Stimulated activated CD4-positive, alpha-beta T cell treated with anti-CD3 and anti-CD28 coated beads, Interleukin-1b, Interleukin-23, amount 100 ng/mL, for 4 hours (primary cell): Measurements from ENCODE around the gene GYS2.

Source experiments
- DNase-seq, 2 donors: peaks; one replicate each; pipeline ENCODE4 v3.0.0-alpha.2; 2020; ENCODE audit warnings: low read depth in 2 of 2

The GYS2 gene

DNA sequence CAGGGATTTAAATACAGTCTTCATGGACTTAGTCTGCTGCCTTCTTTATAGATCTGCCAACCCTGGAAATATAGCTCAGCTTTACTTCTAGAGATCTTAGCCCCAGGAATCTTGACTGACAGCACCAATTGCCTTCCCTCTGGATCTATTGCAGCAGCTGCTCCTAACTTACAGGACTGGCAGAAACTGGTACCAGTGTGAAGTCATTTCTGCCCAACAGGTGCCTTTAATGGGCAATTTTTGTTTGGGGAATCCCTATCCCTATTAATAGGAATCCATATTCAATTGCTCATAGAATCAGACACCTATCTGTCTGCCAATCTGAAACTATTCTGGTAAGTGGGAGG, 51.3 kb downstream of the GYS2 start:
- no peak for DNase-seq

GRCh38 chr12:21552635-21553328, 51.9 kb downstream of the GYS2 start:
- no peak for DNase-seq

DNA sequence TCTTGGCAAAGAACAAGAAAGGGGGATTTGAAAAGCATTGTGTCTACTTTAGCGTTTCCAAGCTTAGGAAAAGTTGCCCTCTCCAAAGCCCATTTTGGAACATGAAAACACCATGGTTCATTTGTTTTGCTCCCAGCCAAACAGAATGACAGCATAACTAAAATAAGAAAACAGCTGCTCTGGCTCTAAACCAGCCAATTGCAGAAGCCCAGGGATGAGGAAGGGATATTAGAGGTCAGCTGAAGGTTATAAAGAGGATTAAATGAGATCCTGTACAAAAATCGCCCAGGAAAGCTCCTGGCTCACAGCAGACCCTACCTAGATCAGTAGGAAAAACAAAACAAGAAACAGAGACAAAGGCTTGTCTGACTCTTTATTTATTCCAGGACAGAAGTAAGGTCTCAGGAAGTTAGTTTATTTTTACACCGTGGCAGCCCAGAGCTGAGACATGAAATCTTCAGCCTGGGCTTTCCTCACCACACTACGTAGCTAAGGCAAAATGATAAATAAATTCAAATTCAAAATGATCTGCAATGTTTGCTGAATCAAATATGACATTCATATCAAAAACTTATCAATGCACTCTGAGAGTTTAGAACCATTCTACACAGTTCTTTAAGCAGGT, 52.7 kb downstream of the GYS2 start:
- DNase-seq: no peak

DNA sequence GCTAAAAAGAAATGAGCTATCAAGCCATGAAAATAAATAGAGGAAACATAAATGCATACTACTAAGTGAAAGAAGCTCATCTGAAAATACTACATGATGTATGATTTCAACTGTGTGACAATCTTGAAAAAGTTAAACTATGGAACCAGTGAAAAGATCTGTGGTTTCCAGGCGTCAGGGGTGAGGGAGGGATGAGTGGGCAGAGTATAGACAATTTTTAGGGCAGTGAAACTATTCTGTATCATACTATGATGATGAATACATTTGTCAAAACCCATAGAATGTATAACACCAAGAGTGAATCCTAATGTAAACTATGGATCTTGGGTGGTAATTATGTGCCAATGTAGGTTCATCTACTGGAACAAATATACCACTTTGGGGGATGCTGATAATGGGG, 57.2 kb downstream of the GYS2 start:
- no peak for DNase-seq

GRCh38 chr12:21546716-21547115, 57.9 kb downstream of the GYS2 start:
- DNase-seq: no peak

DNA sequence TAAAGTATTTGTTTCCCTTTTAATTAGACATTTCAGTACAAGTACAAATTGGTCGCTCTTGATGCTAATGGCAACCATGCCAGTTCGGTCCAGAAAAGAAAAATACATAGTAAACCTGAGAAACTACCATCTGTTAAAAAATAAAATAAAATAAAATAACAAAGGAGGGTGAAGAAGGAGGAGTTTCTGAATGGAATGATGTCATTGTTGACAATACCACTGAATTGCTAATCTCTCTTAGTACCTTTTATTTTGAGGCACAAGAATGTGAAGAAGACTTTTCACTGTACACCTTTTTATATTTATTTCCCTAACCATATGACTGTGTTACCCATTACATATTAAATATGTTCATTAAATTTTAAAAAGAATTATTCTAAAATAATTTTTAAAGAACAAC, 59.1 kb downstream of the GYS2 start:
- DNase-seq: no peak

- DNase-seq: no peak
These were observed 61.5 kb downstream of the GYS2 start for GRCh38 chr12:21543151-21543550.

DNA sequence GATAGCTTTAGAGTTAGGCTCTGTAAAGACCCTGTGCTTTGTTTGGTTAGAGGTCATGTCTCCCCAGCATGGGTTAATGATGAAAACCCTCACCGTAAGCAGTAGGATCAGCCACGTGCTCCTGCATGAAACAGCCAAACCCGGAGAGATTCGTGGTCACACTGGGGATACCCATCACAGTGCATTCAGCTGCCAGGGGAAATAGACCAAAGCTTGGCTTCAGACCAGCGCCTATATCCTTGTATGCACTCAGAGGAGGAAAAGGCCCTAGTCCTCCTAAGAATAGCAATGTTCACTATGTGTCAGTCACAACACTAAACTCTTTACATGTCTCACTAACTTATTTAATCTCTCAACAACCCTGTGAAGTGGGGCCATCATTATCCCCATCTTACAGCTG, 62.2 kb downstream of the GYS2 start:
- no peak for DNase-seq

DNA sequence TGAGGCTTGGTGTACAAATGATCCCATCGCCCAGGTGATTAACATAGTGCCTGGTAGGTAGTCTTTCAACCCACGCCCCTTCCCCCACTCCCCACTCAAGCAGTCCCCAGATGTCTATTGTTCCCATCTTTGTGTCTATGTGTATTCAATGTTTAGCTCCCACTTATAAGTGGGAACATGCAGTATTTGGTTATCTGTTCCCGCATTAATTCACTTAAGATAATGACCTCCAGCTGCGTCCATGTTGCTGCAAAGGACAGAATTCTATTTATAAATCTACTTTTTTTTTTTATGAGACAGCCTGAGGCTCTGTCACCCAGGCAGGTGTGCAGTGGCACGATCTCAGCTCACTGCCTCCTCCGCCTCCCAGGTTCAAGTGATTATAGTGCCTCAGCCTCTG, 62.9 kb downstream of the GYS2 start:
- DNase-seq: no peak

DNA sequence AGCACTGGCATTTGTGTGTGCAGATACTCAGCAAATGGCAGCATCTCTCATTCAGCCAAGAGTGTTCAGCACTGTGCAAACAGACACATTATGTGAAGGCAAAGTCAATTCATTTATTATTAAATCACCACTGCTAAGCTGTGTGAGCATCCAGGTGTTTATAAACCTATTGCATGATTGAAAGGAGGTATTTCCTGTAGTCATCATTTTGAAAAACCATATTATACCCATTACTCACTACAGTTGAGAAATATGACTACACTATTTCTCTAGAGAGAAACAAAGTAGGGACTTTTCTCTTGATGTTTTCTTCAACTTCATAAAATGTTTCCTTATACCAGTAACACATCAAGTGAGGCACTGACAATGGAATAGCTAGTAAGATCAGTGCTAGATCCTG, 64.8 kb downstream of the GYS2 start:
- no peak for DNase-seq

- no peak for DNase-seq
These were observed 66.5 kb downstream of the GYS2 start for GRCh38 chr12:21538061-21538653.

- no peak for DNase-seq
These were observed 75.2 kb downstream of the GYS2 start for GRCh38 chr12:21529456-21529855.

- no peak for DNase-seq
These were observed 75.7 kb downstream of the GYS2 start for GRCh38 chr12:21528953-21529352.

DNA sequence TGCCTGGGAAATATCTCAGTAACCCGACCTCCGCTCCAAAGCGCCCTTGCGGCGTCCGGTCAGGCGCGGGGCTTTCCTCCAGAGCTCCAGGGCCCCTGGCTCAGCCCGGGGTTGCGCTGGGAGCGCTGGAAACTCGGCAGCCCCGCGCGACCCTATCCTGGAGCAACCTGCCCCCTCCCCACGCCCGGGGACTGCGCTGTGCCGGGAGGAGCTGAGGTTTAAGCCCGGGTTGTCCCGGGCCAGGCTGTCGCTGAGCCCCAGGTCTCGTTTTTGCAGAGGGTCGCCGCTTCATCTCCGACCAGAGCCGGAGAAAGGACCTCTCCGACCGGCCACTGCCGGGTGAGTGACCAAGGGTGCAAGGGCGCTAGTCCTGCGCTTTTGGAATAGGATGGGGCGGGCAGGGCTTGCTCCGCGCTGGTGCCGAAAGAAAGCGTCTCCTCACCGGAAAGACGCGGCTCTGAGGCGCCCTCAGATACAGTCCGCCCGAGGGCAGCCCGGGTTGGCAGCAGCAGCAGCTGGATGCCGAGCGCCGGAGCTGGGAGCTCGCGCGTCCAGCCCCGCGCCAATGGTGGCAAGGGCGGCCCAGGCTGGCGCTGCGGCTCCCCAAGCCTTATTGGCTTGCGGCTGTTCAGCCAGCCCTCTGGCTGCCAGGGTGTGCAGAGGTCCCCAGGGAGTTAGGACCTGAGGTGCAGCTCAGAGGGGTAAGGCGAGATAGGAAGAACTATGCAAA, 77.0 kb downstream of the GYS2 start:
- DNase-seq: peak; percentile 9 to 46

DNA sequence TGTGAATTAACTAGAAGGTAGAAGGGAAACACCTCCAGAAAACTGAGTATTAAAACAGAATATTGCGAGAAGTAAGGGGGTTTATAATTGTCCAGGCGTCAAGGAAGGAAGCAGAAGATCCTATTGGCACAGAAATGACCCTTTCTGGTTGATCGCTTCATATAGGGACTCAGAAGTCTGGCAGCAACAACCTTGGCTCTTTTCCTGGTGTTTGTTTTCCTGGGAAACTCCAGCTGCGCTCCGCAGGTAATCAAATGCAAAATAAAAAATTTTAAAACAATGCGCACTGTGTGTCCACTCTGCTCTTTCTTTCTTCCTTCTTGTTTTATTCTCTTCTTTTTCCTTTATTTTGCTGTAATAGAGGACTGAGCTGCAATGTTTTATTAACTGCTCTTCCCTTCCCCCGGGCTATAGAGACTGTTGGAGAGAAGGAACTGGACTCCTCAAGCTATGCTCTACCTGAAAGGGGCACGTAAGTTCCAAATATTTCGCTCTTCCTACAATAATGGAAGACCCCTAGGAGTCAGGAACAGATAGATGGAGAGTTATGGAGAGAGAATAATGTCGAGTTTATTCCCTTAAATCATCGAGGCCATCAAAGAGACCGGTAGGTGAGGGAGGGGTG, 77.8 kb downstream of the GYS2 start:
- no peak for DNase-seq

DNA sequence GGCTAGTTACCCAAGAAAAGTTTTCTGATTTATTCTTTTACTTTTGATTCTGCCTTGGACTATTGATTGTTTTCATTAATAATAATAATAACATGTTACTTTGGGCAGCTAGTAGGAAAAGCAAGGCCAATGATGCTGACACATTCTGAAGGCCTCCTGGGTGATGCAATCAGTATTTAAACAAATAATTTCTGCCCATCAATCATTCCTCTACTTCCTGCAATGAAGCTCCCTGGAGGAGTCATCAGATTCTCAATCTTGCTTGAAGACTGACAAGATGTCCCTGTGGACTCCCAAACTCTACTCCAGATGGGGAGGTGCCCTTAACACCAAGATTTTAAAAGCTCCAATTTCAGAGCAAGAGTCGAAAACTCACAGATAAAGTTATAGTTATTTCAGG, 78.6 kb downstream of the GYS2 start, which contains the start of gene SPX:
TSS of gene SPX (plus strand) at position 244 of the 400 bp plus-strand sequence. CDS start 177 bp downstream, outside the sequence.
- no peak for DNase-seq

- no peak for DNase-seq
These were observed 81.5 kb downstream of the GYS2 start for GRCh38 chr12:21523148-21523547.

GRCh38 chr12:21521541-21521940, 83.1 kb downstream of the GYS2 start:
- DNase-seq: no peak

GRCh38 chr12:21518451-21518850, 86.2 kb downstream of the GYS2 start:
- DNase-seq: no peak

DNA sequence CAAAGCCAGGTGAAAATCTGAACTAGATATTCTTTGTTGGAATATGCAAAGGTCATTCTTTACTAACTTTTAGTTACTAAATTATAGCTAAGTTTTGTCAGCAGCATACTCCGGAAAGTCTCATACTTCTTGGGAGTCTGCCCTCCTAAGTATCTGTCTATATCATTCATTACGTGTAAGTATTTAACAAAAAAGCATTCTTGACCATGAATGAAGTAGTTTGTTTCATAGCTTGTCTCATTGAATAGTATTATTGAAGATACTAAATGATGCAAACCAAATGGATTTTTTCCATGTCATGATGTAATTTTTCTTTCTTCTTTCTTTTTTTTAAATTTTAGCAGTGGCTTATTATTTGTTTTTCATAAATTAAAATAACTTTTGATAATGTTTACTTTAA, 88.4 kb downstream of the GYS2 start:
- DNase-seq: no peak

- no peak for DNase-seq
These were observed 94.9 kb downstream of the GYS2 start for GRCh38 chr12:21509768-21510167.

GRCh38 chr12:21507849-21508248, 96.8 kb downstream of the GYS2 start:
- no peak for DNase-seq
